Activated naive CD4-positive, alpha-beta T cell treated with anti-CD3 and anti-CD28 coated beads, Interleukin-2, amount 50 U/mL, for 24 hours (primary cell): ENCODE data around the gene TCTA.

Experiments
- H3K27ac Mint-ChIP-seq: one replicate; pipeline ENCODE4 v1.8.0; 2021; ENCODE audit warnings: mild to moderate bottlenecking, mixed read lengths
- H3K27me3 Mint-ChIP-seq: one replicate; pipeline ENCODE4 v1.8.0; 2021; ENCODE audit warnings: mixed read lengths
- H3K36me3 Mint-ChIP-seq: one replicate; pipeline ENCODE4 v1.8.0; 2021; ENCODE audit warnings: mixed read lengths
- H3K4me1 Mint-ChIP-seq: one replicate; pipeline ENCODE4 v1.8.0; 2021; ENCODE audit warnings: mixed read lengths
- H3K4me3 Mint-ChIP-seq: one replicate; pipeline ENCODE4 v1.8.0; 2021; ENCODE audit warnings: mild to moderate bottlenecking, mixed read lengths
- H3K9me3 Mint-ChIP-seq: one replicate; pipeline ENCODE4 v1.8.0; 2021; ENCODE audit warnings: mixed read lengths

TCTA gene

GRCh38 chr3:49422379-49423248, 10.4 kb downstream of the TCTA start, which contains the start of gene AMT:
TSS of gene AMT (minus strand) at chr3:49422473. CDS start at chr3:49422450, 23 bp downstream.
- Mint-ChIP-seq H3K4me3 (no peak within 1 kb of the TSS), H3K27me3 (no peaks in the 10 kb centered on the region), H3K27ac (no peak within 1 kb of the TSS), H3K9me3 (no peaks in the 10 kb centered on the region), H3K36me3 (peaks cover 3% of the 10 kb centered on the region), H3K4me1 (peaks cover 53% of the 10 kb centered on the region)

DNA sequence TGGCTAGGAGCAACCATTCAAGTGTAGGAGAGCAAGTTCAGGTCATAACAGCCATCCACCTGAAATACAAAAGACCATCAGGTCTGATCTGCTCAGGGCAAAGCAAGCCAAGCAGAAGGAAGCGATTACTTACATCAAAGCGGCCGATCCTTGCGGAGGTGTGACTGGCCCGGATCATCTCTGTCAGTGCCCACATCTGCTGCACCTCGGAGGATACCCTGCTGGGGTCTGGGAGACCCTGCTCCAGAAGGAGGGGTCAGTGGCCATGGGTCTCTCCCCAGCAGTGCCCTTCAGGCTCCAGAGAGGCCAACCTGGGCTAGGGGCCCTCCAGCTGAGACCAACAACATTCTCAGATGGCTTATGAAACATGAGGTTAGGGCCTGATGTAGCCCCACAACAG, 12.6 kb downstream of the TCTA start:
- Mint-ChIP-seq H3K27me3 (no peaks in the 10 kb centered on the region), H3K27ac (peak overlapping the region; percentile 92), H3K4me1 (peaks cover 47% of the 10 kb centered on the region), H3K4me3 (no peak overlapping the region), H3K9me3 (no peaks in the 10 kb centered on the region), H3K36me3 (peaks cover 2% of the 10 kb centered on the region)

DNA sequence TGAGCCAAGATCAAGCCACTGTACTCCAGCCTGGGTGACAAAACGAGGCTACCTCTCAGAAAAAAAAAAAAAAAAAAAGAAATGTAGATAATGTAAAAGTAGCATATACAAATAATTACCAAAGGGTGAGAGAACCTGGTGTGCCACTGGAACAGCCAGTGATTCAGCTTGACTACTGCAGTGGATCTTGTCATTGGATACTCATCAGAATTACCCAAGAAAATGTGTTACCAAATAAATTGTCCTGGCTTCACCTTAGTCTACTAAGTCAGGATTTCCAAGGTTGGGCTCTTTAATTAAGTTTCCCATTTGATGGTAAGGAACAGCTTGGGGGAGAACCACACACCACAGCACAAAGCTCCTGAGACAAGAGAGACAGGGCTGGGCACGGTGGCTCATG, 15.4 kb downstream of the TCTA start:
- Mint-ChIP-seq H3K36me3 (peaks cover 2% of the 10 kb centered on the region), H3K4me1 (peaks cover 26% of the 10 kb centered on the region), H3K4me3 (peak overlapping the region; percentile 94), H3K27me3 (no peaks in the 10 kb centered on the region), H3K9me3 (no peaks in the 10 kb centered on the region), H3K27ac (no peak overlapping the region)

DNA sequence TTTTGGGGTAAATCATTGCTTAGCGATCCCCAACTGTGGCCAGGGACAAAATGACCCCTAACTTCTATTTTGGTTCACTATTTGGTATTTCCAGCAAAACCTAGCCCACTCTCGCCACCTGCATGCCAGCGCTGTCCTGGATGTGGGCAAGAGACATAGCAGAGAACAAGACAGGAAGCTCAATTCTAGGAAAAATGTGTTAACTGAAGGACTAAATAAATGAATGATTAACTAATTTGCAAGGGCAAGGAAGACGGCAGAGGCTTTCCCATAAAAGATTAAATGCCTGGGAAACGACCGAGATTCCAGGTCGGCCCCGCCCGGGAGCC, 16.5 kb downstream of the TCTA start:
- H3K27ac Mint-ChIP-seq, result peak overlapping the region; percentile 91
- no peaks in the 10 kb centered on the region for H3K27me3 Mint-ChIP-seq
- H3K9me3 Mint-ChIP-seq, result no peaks in the 10 kb centered on the region
- peaks cover 2% of the 10 kb centered on the region for H3K36me3 Mint-ChIP-seq
- peak overlapping the region; percentile 94 for H3K4me3 Mint-ChIP-seq
- peaks cover 26% of the 10 kb centered on the region for H3K4me1 Mint-ChIP-seq

DNA sequence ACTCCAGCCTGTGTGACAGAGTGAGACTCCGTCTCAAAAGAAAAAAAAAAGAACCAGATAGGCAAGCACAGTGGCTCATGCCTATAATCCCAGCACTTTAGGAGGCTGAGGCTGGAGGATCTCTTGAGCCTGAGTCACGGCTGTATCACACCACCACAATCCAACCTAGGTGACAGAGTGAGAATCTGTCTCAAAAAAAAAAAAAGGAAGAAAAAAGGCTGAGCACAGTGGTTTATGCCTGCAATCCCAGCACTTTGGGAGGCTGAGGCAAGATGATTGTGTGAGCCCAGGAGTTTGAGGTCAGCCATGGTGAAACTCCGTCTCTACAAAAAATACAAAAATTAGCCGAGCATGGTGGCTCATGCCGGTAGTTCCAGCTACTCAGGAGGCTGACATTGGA, 22.5 kb downstream of the TCTA start:
- peaks cover 2% of the 10 kb centered on the region for H3K4me1 Mint-ChIP-seq
- H3K9me3 Mint-ChIP-seq, result no peaks in the 10 kb centered on the region
- no peak overlapping the region for H3K4me3 Mint-ChIP-seq
- H3K36me3 Mint-ChIP-seq, result no peaks in the 10 kb centered on the region
- H3K27me3 Mint-ChIP-seq, result no peaks in the 10 kb centered on the region
- H3K27ac Mint-ChIP-seq, result no peak overlapping the region

- no peaks in the 10 kb centered on the region for H3K9me3 Mint-ChIP-seq
- H3K27me3 Mint-ChIP-seq, result no peaks in the 10 kb centered on the region
- H3K4me3 Mint-ChIP-seq, result no peak overlapping the region
- no peaks in the 10 kb centered on the region for H3K36me3 Mint-ChIP-seq
- peaks cover 14% of the 10 kb centered on the region for H3K4me1 Mint-ChIP-seq
- no peak overlapping the region for H3K27ac Mint-ChIP-seq
Measured at GRCh38 chr3:49445391-49445790, 33.2 kb downstream of the TCTA start.

DNA sequence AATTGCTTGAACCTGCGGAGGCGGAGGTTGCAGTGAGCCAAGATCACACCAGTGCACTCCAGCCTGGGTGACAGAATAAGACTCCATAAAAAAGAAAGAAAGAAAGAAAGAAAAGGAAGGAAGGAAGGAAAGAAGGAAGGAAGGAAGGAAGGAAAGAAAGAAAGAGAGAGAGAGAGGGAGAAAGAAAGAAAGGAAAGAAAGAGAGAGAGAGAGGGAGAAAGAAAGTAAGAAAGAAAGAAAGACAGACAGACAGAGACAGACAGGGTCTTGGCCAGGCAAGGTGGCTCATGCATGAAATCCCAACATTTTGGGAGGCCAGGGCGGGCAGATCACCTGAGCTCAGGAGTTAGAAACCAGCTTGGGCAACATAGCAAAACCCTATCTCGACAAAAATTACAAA, 41.4 kb downstream of the TCTA start:
- Mint-ChIP-seq H3K4me1 (peaks cover 4% of the 10 kb centered on the region), H3K36me3 (no peaks in the 10 kb centered on the region), H3K9me3 (no peaks in the 10 kb centered on the region), H3K27me3 (no peaks in the 10 kb centered on the region), H3K27ac (no peak overlapping the region), H3K4me3 (no peak overlapping the region)

GRCh38 chr3:49454458-49454857, 42.2 kb downstream of the TCTA start:
- H3K27ac Mint-ChIP-seq, result no peak overlapping the region
- no peaks in the 10 kb centered on the region for H3K9me3 Mint-ChIP-seq
- no peaks in the 10 kb centered on the region for H3K27me3 Mint-ChIP-seq
- H3K4me1 Mint-ChIP-seq, result no peaks in the 10 kb centered on the region
- H3K4me3 Mint-ChIP-seq, result no peak overlapping the region
- no peaks in the 10 kb centered on the region for H3K36me3 Mint-ChIP-seq

GRCh38 chr3:49454898-49455681, 42.9 kb downstream of the TCTA start:
- Mint-ChIP-seq H3K4me3 (no peak overlapping the region), H3K27ac (no peak overlapping the region), H3K9me3 (no peaks in the 10 kb centered on the region), H3K36me3 (no peaks in the 10 kb centered on the region), H3K4me1 (no peaks in the 10 kb centered on the region), H3K27me3 (no peaks in the 10 kb centered on the region)

GRCh38 chr3:49456466-49456865, 44.2 kb downstream of the TCTA start:
- Mint-ChIP-seq H3K4me1 (no peaks in the 10 kb centered on the region), H3K4me3 (no peak overlapping the region), H3K9me3 (no peaks in the 10 kb centered on the region), H3K36me3 (no peaks in the 10 kb centered on the region), H3K27ac (no peak overlapping the region), H3K27me3 (no peaks in the 10 kb centered on the region)

DNA sequence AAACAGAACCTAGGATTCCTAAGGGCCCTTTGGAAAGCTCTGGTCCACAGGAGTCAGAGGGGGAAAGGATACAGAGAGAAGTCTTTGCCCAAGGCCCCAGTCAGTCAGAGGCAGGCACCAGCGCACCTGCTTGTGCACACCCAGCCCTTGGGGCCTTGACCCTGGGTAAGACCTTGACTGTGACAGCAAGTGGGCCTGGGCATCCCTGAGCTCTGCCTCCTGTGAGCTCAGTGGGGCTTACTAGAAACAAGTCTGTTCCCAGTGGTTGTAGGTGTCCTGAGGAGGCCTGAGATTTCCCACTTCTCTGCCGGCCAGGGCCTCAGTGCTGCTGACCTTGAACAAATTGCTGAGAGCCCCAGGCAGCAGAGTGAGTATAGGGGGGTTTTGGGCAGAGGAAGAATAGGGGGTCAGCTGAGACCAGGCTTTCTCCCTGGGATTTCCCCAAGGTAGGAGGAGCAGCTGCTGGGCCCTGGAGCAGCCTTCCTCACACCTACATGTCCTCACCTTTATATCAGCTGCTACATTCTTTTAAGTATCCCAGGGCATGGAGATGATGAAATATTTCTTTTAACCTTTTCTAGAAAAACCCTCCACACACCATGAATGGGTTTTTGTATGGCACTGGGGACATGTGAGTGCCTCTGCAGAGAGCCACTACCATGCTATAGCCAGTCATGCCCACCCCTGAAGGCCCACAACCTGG, 48.1 kb downstream of the TCTA start:
- H3K27ac Mint-ChIP-seq, result no peak overlapping the region
- no peaks in the 10 kb centered on the region for H3K4me1 Mint-ChIP-seq
- H3K27me3 Mint-ChIP-seq, result no peaks in the 10 kb centered on the region
- no peaks in the 10 kb centered on the region for H3K36me3 Mint-ChIP-seq
- no peak overlapping the region for H3K4me3 Mint-ChIP-seq
- H3K9me3 Mint-ChIP-seq, result no peaks in the 10 kb centered on the region

DNA sequence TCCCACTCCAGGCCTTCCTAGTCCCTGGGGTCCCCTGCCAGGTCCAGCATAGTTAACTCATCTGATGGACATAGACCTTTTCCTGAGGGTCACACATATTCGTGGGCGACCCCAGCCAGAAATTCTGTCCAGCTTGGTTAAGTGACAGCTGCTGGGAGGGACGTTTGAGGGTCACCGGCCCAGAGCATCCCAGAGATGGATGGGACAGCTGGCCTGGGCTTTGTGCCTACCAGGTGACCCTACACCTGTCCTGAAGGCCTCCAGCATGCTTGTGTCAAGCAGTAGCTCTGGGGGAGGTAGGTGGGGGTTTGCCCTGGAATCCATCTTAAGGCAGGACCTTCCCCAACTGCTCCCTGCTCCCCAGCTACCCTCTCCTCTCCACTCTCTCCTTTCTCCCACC, 48.7 kb downstream of the TCTA start:
- Mint-ChIP-seq H3K27me3 (no peaks in the 10 kb centered on the region), H3K4me3 (no peak overlapping the region), H3K27ac (no peak overlapping the region), H3K4me1 (no peaks in the 10 kb centered on the region), H3K36me3 (no peaks in the 10 kb centered on the region), H3K9me3 (no peaks in the 10 kb centered on the region)

GRCh38 chr3:49461443-49462171, 49.4 kb downstream of the TCTA start:
- no peaks in the 10 kb centered on the region for H3K27me3 Mint-ChIP-seq
- H3K4me3 Mint-ChIP-seq, result no peak overlapping the region
- H3K36me3 Mint-ChIP-seq, result no peaks in the 10 kb centered on the region
- H3K4me1 Mint-ChIP-seq, result no peaks in the 10 kb centered on the region
- no peak overlapping the region for H3K27ac Mint-ChIP-seq
- H3K9me3 Mint-ChIP-seq, result no peaks in the 10 kb centered on the region

GRCh38 chr3:49462222-49462621, 50.0 kb downstream of the TCTA start:
- Mint-ChIP-seq H3K36me3 (no peaks in the 10 kb centered on the region), H3K9me3 (no peaks in the 10 kb centered on the region), H3K27ac (no peak overlapping the region), H3K27me3 (no peaks in the 10 kb centered on the region), H3K4me3 (no peak overlapping the region), H3K4me1 (no peaks in the 10 kb centered on the region)

DNA sequence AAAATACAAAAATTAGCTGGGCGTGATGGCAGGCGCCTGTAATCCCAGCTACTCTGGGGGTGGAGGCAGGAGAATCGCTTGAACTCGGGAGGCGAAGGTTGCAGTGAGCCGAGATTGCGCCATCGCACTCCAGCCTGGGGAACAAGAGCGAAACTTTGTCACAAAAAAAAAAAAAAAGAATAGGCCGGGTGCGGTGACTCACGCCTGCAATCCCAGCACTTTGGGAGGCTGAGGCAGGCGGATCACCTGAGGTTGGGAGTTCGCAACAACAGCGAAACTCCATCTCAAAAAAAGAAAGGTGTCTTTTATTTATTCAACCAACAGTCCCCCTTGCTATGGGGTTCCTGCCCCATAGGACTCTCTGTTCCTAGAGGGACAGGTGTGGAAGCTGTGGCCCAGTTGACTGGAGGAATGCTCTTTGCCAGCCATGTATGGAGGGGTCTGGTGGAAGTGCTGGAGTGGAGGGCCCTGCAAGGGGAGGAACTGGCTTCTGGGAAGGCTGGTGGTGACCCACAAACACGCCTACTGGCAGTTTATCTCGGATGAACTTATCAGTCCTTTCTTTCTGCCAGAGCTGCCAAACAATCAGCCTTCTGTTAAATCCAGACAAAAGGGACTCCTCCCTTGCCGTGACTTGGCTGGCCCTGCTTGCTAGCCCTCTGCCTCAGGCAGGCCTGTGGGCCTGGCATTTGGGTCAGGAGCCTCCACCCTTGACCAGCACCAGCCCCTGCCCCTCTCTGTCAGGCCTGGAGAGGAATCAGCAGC, 53.2 kb downstream of the TCTA start:
- Mint-ChIP-seq H3K36me3 (no peaks in the 10 kb centered on the region), H3K9me3 (no peaks in the 10 kb centered on the region), H3K27ac (no peak overlapping the region), H3K4me3 (no peak overlapping the region), H3K4me1 (peaks cover 5% of the 10 kb centered on the region), H3K27me3 (no peaks in the 10 kb centered on the region)
